ENCODE results near the gene ERVFRD-1.
"Not testable (repeated sequence)": the region's sequence is repeated elsewhere in the genome, so short reads cannot be mapped to it uniquely, and the experiment has no call there.

The ERVFRD-1 gene

GRCh38 chr6:11097476-11097875 lies 14.0 kb downstream of the ERVFRD-1 start:
- Histone ChIP-seq H3K36me3 (ENCODE audit: insufficient read depth, low read depth, low read length) (no peaks in the 10 kb centered on the region), H3K9ac (ENCODE audit: low read depth, low read length) (no peak overlapping the region), H3K27me3 (ENCODE audit: insufficient read depth, low read length) (no peaks in the 10 kb centered on the region), H3K4me1 (ENCODE audit: insufficient read depth, low read length) (peaks cover 19% of the 10 kb centered on the region; the same call in 1 of the 2 replicates), H3K27ac (ENCODE audit: low read length) (no peak overlapping the region), H3K9me3 (ENCODE audit: insufficient read depth, low read depth, low read length) (no peaks in the 10 kb centered on the region), H3K4me3 (ENCODE audit: low read length) (no peak overlapping the region)

GRCh38 chr6:11096109-11096508 lies 15.4 kb downstream of the ERVFRD-1 start:
- H3K4me1 ChIP-seq (ENCODE audit: insufficient read depth, low read length), result peaks cover 14% of the 10 kb centered on the region; the same call in 1 of the 2 replicates
- H3K9ac ChIP-seq (ENCODE audit: low read depth, low read length), result no peak overlapping the region
- H3K27ac ChIP-seq (ENCODE audit: low read length), result no peak overlapping the region
- peak overlapping the region; percentile 85 for H3K4me3 ChIP-seq (ENCODE audit: low read length)
- H3K27me3 ChIP-seq (ENCODE audit: insufficient read depth, low read length), result no peaks in the 10 kb centered on the region
- no peaks in the 10 kb centered on the region for H3K36me3 ChIP-seq (ENCODE audit: insufficient read depth, low read depth, low read length)
- no peaks in the 10 kb centered on the region for H3K9me3 ChIP-seq (ENCODE audit: insufficient read depth, low read depth, low read length)

- Histone ChIP-seq H3K27me3 (ENCODE audit: insufficient read depth, low read length) (no peaks in the 10 kb centered on the region), H3K36me3 (ENCODE audit: insufficient read depth, low read depth, low read length) (no peaks in the 10 kb centered on the region), H3K27ac (ENCODE audit: low read length) (no peak overlapping the region), H3K9me3 (ENCODE audit: insufficient read depth, low read depth, low read length) (no peaks in the 10 kb centered on the region), H3K9ac (ENCODE audit: low read depth, low read length) (peak overlapping the region; percentile 94; the same call in 1 of the 2 replicates), H3K4me1 (ENCODE audit: insufficient read depth, low read length) (peaks cover 12% of the 10 kb centered on the region; the same call in 1 of the 2 replicates), H3K4me3 (ENCODE audit: low read length) (peak overlapping the region; percentile 85)
Observed at GRCh38 chr6:11094941-11095340, 16.6 kb downstream of the ERVFRD-1 start.

- Histone ChIP-seq H3K4me3 (ENCODE audit: low read length) (peak overlapping the region; percentile 85), H3K27me3 (ENCODE audit: insufficient read depth, low read length) (no peaks in the 10 kb centered on the region), H3K9me3 (ENCODE audit: insufficient read depth, low read depth, low read length) (no peaks in the 10 kb centered on the region), H3K9ac (ENCODE audit: low read depth, low read length) (peak overlapping the region; percentile 94), H3K36me3 (ENCODE audit: insufficient read depth, low read depth, low read length) (no peaks in the 10 kb centered on the region), H3K4me1 (ENCODE audit: insufficient read depth, low read length) (peaks cover 12% of the 10 kb centered on the region; the same call in 1 of the 2 replicates), H3K27ac (ENCODE audit: low read length) (peak overlapping the region; percentile 71)
Observed at GRCh38 chr6:11094411-11094851, 17.1 kb downstream of the ERVFRD-1 start.

- Histone ChIP-seq H3K36me3 (ENCODE audit: insufficient read depth, low read depth, low read length) (no peaks in the 10 kb centered on the region), H3K4me1 (ENCODE audit: insufficient read depth, low read length) (peaks cover 12% of the 10 kb centered on the region; the same call in 1 of the 2 replicates), H3K9ac (ENCODE audit: low read depth, low read length) (peak within 1 kb of the TSS; percentile 94), H3K4me3 (ENCODE audit: low read length) (peak within 1 kb of the TSS; percentile 85), H3K27me3 (ENCODE audit: insufficient read depth, low read length) (no peaks in the 10 kb centered on the region), H3K9me3 (ENCODE audit: insufficient read depth, low read depth, low read length) (no peaks in the 10 kb centered on the region), H3K27ac (ENCODE audit: low read length) (peak within 1 kb of the TSS; percentile 82)
Observed at GRCh38 chr6:11093626-11094410, 17.7 kb downstream of the ERVFRD-1 start, which contains the start of gene SMIM13. Gene SMIM13, plus strand, starts transcription at chr6:11093834. Its CDS starts 480 bp downstream, at chr6:11094314.

- H3K9me3 ChIP-seq (ENCODE audit: insufficient read depth, low read depth, low read length), result no peaks in the 10 kb centered on the region
- H3K9ac ChIP-seq (ENCODE audit: low read depth, low read length), result peak overlapping the region; percentile 88
- peak overlapping the region; percentile 85 for H3K4me3 ChIP-seq (ENCODE audit: low read length)
- no peaks in the 10 kb centered on the region for H3K27me3 ChIP-seq (ENCODE audit: insufficient read depth, low read length)
- H3K4me1 ChIP-seq (ENCODE audit: insufficient read depth, low read length), result peaks cover 12% of the 10 kb centered on the region; the same call in 1 of the 2 replicates
- peak overlapping the region; percentile 82 for H3K27ac ChIP-seq (ENCODE audit: low read length)
- no peaks in the 10 kb centered on the region for H3K36me3 ChIP-seq (ENCODE audit: insufficient read depth, low read depth, low read length)
Observed at GRCh38 chr6:11093376-11093625, 18.2 kb downstream of the ERVFRD-1 start.

GRCh38 chr6:11092668-11093375 lies 18.7 kb downstream of the ERVFRD-1 start:
- Histone ChIP-seq H3K9me3 (ENCODE audit: insufficient read depth, low read depth, low read length) (no peaks in the 10 kb centered on the region), H3K27ac (ENCODE audit: low read length) (peak overlapping the region; percentile 82), H3K4me3 (ENCODE audit: low read length) (peak overlapping the region; percentile 85)

GRCh38 chr6:11091141-11091540 lies 20.4 kb downstream of the ERVFRD-1 start:
- H3K27ac ChIP-seq (ENCODE audit: low read length); H3K9me3 ChIP-seq (ENCODE audit: insufficient read depth, low read depth, low read length); H3K4me3 ChIP-seq (ENCODE audit: low read length); H3K9ac ChIP-seq (ENCODE audit: low read depth, low read length); H3K4me1 ChIP-seq (ENCODE audit: insufficient read depth, low read length); H3K27me3 ChIP-seq (ENCODE audit: insufficient read depth, low read length); H3K36me3 ChIP-seq (ENCODE audit: insufficient read depth, low read depth, low read length): not testable (repeated sequence)

More at GRCh38 chr6:11092668-11093375, 18.7 kb downstream of the ERVFRD-1 start:
- Histone ChIP-seq H3K36me3 (ENCODE audit: insufficient read depth, low read depth, low read length) (no peaks in the 10 kb centered on the region), H3K27me3 (ENCODE audit: insufficient read depth, low read length) (no peaks in the 10 kb centered on the region), H3K4me1 (ENCODE audit: insufficient read depth, low read length) (peaks cover 12% of the 10 kb centered on the region; the same call in 1 of the 2 replicates), H3K9ac (ENCODE audit: low read depth, low read length) (peak overlapping the region; percentile 88)

- Histone ChIP-seq H3K4me1 (ENCODE audit: insufficient read depth, low read length) (peaks cover 4% of the 10 kb centered on the region; the same call in 1 of the 2 replicates), H3K27me3 (ENCODE audit: insufficient read depth, low read length) (no peaks in the 10 kb centered on the region), H3K36me3 (ENCODE audit: insufficient read depth, low read depth, low read length) (no peaks in the 10 kb centered on the region), H3K9ac (ENCODE audit: low read depth, low read length) (no peak overlapping the region), H3K27ac (ENCODE audit: low read length) (no peak overlapping the region), H3K4me3 (ENCODE audit: low read length) (no peak overlapping the region), H3K9me3 (ENCODE audit: insufficient read depth, low read depth, low read length) (no peaks in the 10 kb centered on the region)
Observed at GRCh38 chr6:11089695-11090094, 21.8 kb downstream of the ERVFRD-1 start.

GRCh38 chr6:11087141-11087812 lies 24.2 kb downstream of the ERVFRD-1 start:
- H3K27ac ChIP-seq (ENCODE audit: low read length); H3K4me3 ChIP-seq (ENCODE audit: low read length); H3K27me3 ChIP-seq (ENCODE audit: insufficient read depth, low read length); H3K4me1 ChIP-seq (ENCODE audit: insufficient read depth, low read length); H3K36me3 ChIP-seq (ENCODE audit: insufficient read depth, low read depth, low read length); H3K9ac ChIP-seq (ENCODE audit: low read depth, low read length); H3K9me3 ChIP-seq (ENCODE audit: insufficient read depth, low read depth, low read length): not testable (repeated sequence)

GRCh38 chr6:11085758-11086435 lies 25.6 kb downstream of the ERVFRD-1 start:
- Histone ChIP-seq H3K4me1 (ENCODE audit: insufficient read depth, low read length) (no peaks in the 10 kb centered on the region), H3K27me3 (ENCODE audit: insufficient read depth, low read length) (no peaks in the 10 kb centered on the region), H3K9me3 (ENCODE audit: insufficient read depth, low read depth, low read length) (no peaks in the 10 kb centered on the region), H3K36me3 (ENCODE audit: insufficient read depth, low read depth, low read length) (no peaks in the 10 kb centered on the region), H3K27ac (ENCODE audit: low read length) (no peak overlapping the region), H3K9ac (ENCODE audit: low read depth, low read length) (no peak overlapping the region), H3K4me3 (ENCODE audit: low read length) (no peak overlapping the region)
